ENCODE measurements around the gene WASF2. TPM values are rescaled to one million over a fixed set of nuclear protein-coding genes. Genes with fewer than 3 reads are reported as not detected.

The WASF2 gene
- total and polyA plus RNA-seq, 2 of the 13 experiments (the other 11 are each of a cell fraction or from before 2014, with no cell fraction given): 10.4 to 27.7 TPM

GRCh38 chr1:27377760-27378495 is 112.0 kb downstream of the WASF2 start (continued):
- TF ChIP-seq ZSCAN21 (CRISPR knock-in tag; IDR thresholded peaks at IDR 0.05; ENCODE audit: borderline replicate concordance) (no peak), ZNF317 (CRISPR knock-in tag; IDR thresholded peaks at IDR 0.05) (no peak), ZNF136 (CRISPR knock-in tag; IDR thresholded peaks at IDR 0.05; ENCODE audit: low read depth) (no peak), ZFP82 (CRISPR knock-in tag; IDR thresholded peaks at IDR 0.05; ENCODE audit: borderline replicate concordance) (no peak), ZNF253 (CRISPR knock-in tag; IDR thresholded peaks at IDR 0.05; ENCODE audit: borderline replicate concordance) (no peak), KDM3A (CRISPR knock-in tag; IDR thresholded peaks at IDR 0.05; ENCODE audit: low read depth) (no peak), DDIT3 (CRISPR knock-in tag; IDR thresholded peaks at IDR 0.05) (no peak), SNAPC2 (CRISPR knock-in tag; IDR thresholded peaks at IDR 0.05) (no peak), ZSCAN9 (CRISPR knock-in tag; IDR thresholded peaks at IDR 0.05; ENCODE audit: borderline replicate concordance) (no peak)

- ChIA-PET POLR2A (no interaction called here), CTCF (ENCODE audit: low intra/inter-chr PET ratio, low total read pairs) (no interaction called here)
- Histone ChIP-seq H2AFZ (ENCODE audit: low read length) (no peak within 1 kb of the TSS), H4K20me1 (ENCODE audit: insufficient read depth, low read length) (no peaks in the 10 kb centered on the region), H3K4me1 (ENCODE audit: insufficient read depth, low read length) (no peaks in the 10 kb centered on the region), H3K4me2 (ENCODE audit: low read depth, low read length) (no peak within 1 kb of the TSS), H3K79me2 (ENCODE audit: insufficient read depth, low read length) (no peaks in the 10 kb centered on the region), H3K27ac (ENCODE audit: extremely low read length, insufficient read depth, low read length) (no peak within 1 kb of the TSS), H3K9ac (ENCODE audit: insufficient read depth, low read depth, low read length) (no peak within 1 kb of the TSS), H3K4me3 (replicated peaks in 1 of 3; ENCODE audit: insufficient read depth in 1 of 3, low read depth in 2 of 3, low read length in 3 of 3) (no peak within 1 kb of the TSS), H3K27me3 (ENCODE audit: control insufficient read depth in 1 of 2, insufficient read depth in 2 of 2, low read length in 2 of 2) (peaks cover 7 to 36% of the 10 kb centered on the region in 2 experiments; a peak in 4 of 5 replicates), H3K36me3 (replicated peaks in 1 of 2; ENCODE audit: control insufficient read depth in 1 of 2, insufficient read depth in 2 of 2, low read length in 2 of 2) (no peaks in the 10 kb centered on the region), H3K9me3 (ENCODE audit: low read length) (no peaks in the 10 kb centered on the region)
- 5% methylated on average over 4 of the region's 4 CpGs for WGBS (ENCODE audit: low lambda C conversion rate)
- BruUV-seq (replicated peaks): no TSS peak
- no peak for ATAC-seq
- FAIRE-seq: no peak
- intact Hi-C loops (cut with micrococcal nuclease; ENCODE audit: unreplicated experiment): no loop called here
- DNase-seq (ENCODE audit: low spot score): no peak
- in situ Hi-C loops (cut with HindIII; ENCODE audit: extremely low pct_ligation_motif_present, low pct_unique_long_range_greater_than_20kb): no loop called here
- no peak for TF ChIP-seq ZNF850 (CRISPR knock-in tag; conservative IDR thresholded peaks at IDR 0.05)
- no peak for TF ChIP-seq NFAT5 (CRISPR knock-in tag; IDR thresholded peaks at IDR 0.05)
- no peak for TF ChIP-seq ZNF282 (IDR thresholded peaks at IDR 0.05; ENCODE audit: partially characterized antibody)
- TF ChIP-seq ZC3H13 (CRISPR knock-in tag; IDR thresholded peaks at IDR 0.05): no peak
- no peak for TF ChIP-seq ZNF333 (CRISPR knock-in tag; IDR thresholded peaks at IDR 0.05; ENCODE audit: borderline replicate concordance)
- no peak for TF ChIP-seq POLR2G (IDR thresholded peaks at IDR 0.05; ENCODE audit: low read depth, low read length)
- no peak for TF ChIP-seq FOXC1 (CRISPR knock-in tag; IDR thresholded peaks at IDR 0.05; ENCODE audit: borderline replicate concordance)
Measured at GRCh38 chr1:27374362-27375086, 115.4 kb downstream of the WASF2 start, which contains the start of gene FCN3. FCN3 (minus strand) TSS chr1:27374824; CDS start chr1:27374818, 6 bp downstream.
